Upper lobe of right lung (tissue), 1 donor: Measurements from ENCODE around the gene CDIP1. TPM values are rescaled to one million over a fixed set of nuclear protein-coding genes. Genes with fewer than 3 reads are reported as not detected.

Source experiments
- ATAC-seq: fragments of 200-7000 bp; cut with Tn5 transposase; one replicate; pipeline ENCODE4 v1.9.1; 2020; ENCODE audit warnings: mild to moderate bottlenecking, moderate library complexity
- DNase-seq: peaks from one replicate; pipeline ENCODE4 v3.0.0-alpha.2; 2020
- H3K27ac ChIP-seq: fragments of 200-600 bp; one replicate; pipeline ENCODE4 v1.8.0; 2022
- H3K27me3 ChIP-seq: fragments of 200-600 bp; one replicate; pipeline ENCODE4 v1.8.0; 2022; ENCODE audit warnings: mild to moderate bottlenecking
- H3K36me3 ChIP-seq: fragments of 200-600 bp; one replicate; pipeline ENCODE4 v1.8.0; 2022
- H3K4me1 ChIP-seq: fragments of 200-600 bp; one replicate; pipeline ENCODE4 v1.8.0; 2022
- H3K4me3 ChIP-seq: fragments of 200-600 bp; one replicate; pipeline ENCODE4 v1.8.0; 2022; ENCODE audit warnings: mild to moderate bottlenecking
- H3K9me3 ChIP-seq: fragments of 200-600 bp; one replicate; pipeline ENCODE4 v1.8.0; 2022
- intact Hi-C: fragments of 100-400 bp; cut with DNase I; formaldehyde crosslinking; loops from one replicate; pipeline ENCODE4 v1.11.0; 2022
- total RNA-seq: library from RNA; stranded (reverse); fragmentation: NEBNext Ultra II Directional; extraction: Animal tissue kit (Norgen Biotek cat#: 25700); gene quantifications from one replicate; pipeline ENCODE4 v1.2.1, GENCODE V29; 2021
- TF ChIP-seq, protein P1 (sequence below): fragments of 200-600 bp; IDR thresholded peaks from one replicate; pipeline ENCODE4 v1.8.0; 2022; ENCODE audit warnings: antibody characterized with exemption
- donor health status: DM: no; HTN: yes; CAD: no; lungs with severe emphysema.

CDIP1 gene
- total RNA-seq, 1 donor from 2014 or later: 23.8 TPM

DNA sequence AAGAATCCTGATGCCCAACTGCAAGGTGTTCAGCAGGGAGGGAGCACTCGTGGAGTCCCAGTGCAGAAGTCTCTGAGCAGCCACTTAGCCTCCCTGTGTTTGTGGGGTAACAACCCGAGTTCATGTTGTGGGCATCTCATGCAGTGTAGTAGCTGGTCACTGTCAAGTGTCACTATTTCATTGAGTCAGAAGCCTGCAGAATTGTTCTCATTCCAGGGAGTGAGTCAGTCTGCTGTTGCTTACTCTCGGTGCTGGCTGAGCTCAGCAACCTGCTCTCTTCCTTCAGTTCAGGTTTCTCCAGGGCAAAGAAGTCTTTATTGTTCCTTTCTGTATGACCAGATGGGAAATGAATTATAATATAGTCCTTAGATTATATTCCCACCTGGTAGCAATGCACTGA is 38.3 kb downstream of the CDIP1 start:
- Histone ChIP-seq H3K4me3 (no peak overlapping the region), H3K27me3 (no peaks in the 10 kb centered on the region), H3K9me3 (no peaks in the 10 kb centered on the region), H3K36me3 (peaks cover 17% of the 10 kb centered on the region), H3K27ac (peak overlapping the region; percentile 38), H3K4me1 (peaks cover 29% of the 10 kb centered on the region)
- ATAC-seq (peak; percentile 77), DNase-seq (no peak)
- intact Hi-C loops: no loop called here
- TF ChIP-seq, protein P1, sequence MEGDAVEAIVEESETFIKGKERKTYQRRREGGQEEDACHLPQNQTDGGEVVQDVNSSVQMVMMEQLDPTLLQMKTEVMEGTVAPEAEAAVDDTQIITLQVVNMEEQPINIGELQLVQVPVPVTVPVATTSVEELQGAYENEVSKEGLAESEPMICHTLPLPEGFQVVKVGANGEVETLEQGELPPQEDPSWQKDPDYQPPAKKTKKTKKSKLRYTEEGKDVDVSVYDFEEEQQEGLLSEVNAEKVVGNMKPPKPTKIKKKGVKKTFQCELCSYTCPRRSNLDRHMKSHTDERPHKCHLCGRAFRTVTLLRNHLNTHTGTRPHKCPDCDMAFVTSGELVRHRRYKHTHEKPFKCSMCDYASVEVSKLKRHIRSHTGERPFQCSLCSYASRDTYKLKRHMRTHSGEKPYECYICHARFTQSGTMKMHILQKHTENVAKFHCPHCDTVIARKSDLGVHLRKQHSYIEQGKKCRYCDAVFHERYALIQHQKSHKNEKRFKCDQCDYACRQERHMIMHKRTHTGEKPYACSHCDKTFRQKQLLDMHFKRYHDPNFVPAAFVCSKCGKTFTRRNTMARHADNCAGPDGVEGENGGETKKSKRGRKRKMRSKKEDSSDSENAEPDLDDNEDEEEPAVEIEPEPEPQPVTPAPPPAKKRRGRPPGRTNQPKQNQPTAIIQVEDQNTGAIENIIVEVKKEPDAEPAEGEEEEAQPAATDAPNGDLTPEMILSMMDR: no peak

DNA sequence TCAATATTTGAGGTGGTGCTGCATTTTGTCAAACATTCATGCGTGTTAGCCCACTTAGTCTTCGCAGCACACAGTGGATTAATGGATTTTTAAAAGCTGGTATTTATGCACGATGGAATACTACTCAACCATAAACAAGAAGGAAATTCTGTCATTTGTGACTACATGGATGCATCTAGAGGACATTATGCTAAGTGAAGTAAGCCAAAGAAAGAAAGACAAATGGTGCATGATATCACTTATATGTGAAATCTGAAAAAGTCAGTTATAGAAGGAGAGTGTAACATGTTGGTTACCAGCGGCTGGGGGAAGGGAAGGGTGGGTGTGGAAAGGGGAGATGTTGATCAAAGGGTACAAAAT is 39.4 kb downstream of the CDIP1 start:
- TF ChIP-seq, protein P1: no peak
- no peaks in the 10 kb centered on the region for H3K9me3 ChIP-seq
- H3K36me3 ChIP-seq: peaks cover 17% of the 10 kb centered on the region
- no peak for ATAC-seq
- H3K4me3 ChIP-seq: no peak overlapping the region
- DNase-seq: no peak
- H3K27ac ChIP-seq: no peak overlapping the region
- peaks cover 33% of the 10 kb centered on the region for H3K4me1 ChIP-seq
- no peaks in the 10 kb centered on the region for H3K27me3 ChIP-seq
- intact Hi-C loops: no loop called here

DNA sequence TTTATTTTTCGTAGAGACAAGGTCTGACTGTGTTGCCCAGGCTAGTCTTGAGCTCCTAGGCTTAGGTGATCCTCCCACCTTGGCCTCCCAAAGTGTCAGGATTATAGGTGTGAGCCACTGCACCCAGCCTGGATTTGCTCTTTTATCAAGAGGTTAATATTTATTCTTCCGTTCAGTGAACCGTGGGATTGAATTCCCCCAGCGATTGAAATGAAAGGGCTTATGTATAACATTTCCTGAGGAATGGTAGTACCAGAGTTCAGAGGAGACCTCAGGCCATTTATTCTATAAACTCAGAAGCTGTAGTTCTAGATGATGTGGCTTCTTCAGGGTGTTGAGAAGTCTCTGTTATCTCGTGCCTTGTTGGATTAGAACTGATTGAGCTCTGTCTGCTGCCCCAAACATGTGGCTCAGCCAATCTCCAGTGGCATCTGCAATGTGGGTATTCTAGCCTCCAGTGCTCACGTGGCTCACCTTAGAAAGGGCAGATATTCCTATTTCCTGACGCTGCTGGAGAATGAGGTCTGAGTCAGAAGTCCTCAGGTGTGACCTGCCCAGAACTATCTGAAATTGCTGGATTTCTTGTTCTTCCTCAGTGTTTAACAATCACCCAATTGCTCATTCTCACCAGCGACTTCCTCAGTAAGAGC is 39.9 kb downstream of the CDIP1 start:
- Histone ChIP-seq H3K4me3 (no peak overlapping the region), H3K27ac (no peak overlapping the region), H3K27me3 (no peaks in the 10 kb centered on the region), H3K9me3 (no peaks in the 10 kb centered on the region), H3K4me1 (peaks cover 33% of the 10 kb centered on the region), H3K36me3 (peaks cover 17% of the 10 kb centered on the region)
- DNase-seq: no peak
- ATAC-seq: no peak
- intact Hi-C loops: no loop called here
- TF ChIP-seq, protein P1: no peak

DNA sequence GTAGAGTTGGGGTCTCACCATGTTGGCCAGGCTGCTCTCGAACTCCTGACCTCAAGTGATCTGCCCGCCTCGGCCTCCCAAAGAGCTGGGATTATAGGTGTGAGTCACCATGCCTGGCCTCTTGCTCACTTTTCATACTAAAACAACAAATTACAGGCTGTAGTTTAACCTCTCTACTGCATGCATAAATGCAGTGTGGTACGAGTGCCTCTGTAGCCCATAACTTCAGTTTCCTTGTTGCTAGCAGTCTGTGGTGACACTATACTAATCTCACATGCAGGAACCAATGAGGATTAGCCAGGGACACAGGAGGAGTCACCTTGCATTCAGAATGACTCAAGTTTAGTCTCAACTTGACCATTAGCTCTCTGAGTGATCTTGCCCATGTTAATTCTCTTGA is 42.3 kb downstream of the CDIP1 start:
- H3K9me3 ChIP-seq: no peaks in the 10 kb centered on the region
- H3K27me3 ChIP-seq: no peaks in the 10 kb centered on the region
- TF ChIP-seq, protein P1: no peak
- no peak overlapping the region for H3K4me3 ChIP-seq
- peaks cover 22% of the 10 kb centered on the region for H3K4me1 ChIP-seq
- peaks cover 28% of the 10 kb centered on the region for H3K36me3 ChIP-seq
- no peak for DNase-seq
- H3K27ac ChIP-seq: no peak overlapping the region
- intact Hi-C loops: no loop called here
- ATAC-seq: no peak

DNA sequence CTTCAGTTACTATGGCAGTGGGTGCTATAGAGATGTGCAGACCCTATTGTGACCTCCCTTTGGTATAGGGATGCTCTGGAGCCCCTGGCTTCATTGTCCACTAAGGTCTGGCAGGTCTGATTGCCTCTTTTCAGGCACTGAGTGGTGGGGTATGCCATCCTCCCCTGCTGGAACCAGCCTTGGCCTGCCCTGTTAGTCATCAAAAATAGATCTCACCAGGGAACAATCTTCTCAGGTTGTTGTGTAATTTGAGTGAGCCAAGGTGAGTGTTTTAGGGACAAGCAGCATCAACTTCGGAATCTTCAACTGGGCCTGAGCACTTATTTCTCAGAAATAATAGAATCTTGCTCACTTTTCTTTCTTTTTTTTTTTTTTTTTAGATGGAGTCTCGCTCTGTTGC is 42.8 kb downstream of the CDIP1 start:
- intact Hi-C loops: no loop called here
- peaks cover 18% of the 10 kb centered on the region for H3K4me1 ChIP-seq

More for the DNA sequence above, 42.8 kb downstream of the CDIP1 start:
- H3K9me3 ChIP-seq: no peaks in the 10 kb centered on the region
- peaks cover 28% of the 10 kb centered on the region for H3K36me3 ChIP-seq
- no peak overlapping the region for H3K4me3 ChIP-seq
- H3K27me3 ChIP-seq: no peaks in the 10 kb centered on the region
- ATAC-seq (no peak), DNase-seq (no peak)
- peak overlapping the region; percentile 24 for H3K27ac ChIP-seq
- TF ChIP-seq, protein P1: no peak
